DND-41 (cell line): ENCODE measurements around the gene FHOD3.

Experiments used
- ATAC-seq: fragments of 200-7000 bp; cut with Tn5 transposase; 3 replicates; pipeline ENCODE4 v1.9.1; 2021; ENCODE audit warnings: low read depth; ENCODE audit not compliant: insufficient read depth
- DNase-seq: peaks from one replicate; pipeline ENCODE4 v3.0.0-alpha.2; 2020
- H2AFZ ChIP-seq: 2 replicates; pipeline ENCODE4 v1.6.0; 2012; ENCODE audit warnings: low read depth, low read length
- H3K27ac ChIP-seq: 2 replicates; pipeline ENCODE4 v1.5.1; 2012; ENCODE audit warnings: low read length, inconsistent platforms
- H3K27me3 ChIP-seq: fragments of 200-600 bp; sonication (generic); 2 replicates; pipeline ENCODE4 v1.6.0; 2012; ENCODE audit warnings: low read length, mild to moderate bottlenecking, inconsistent platforms; ENCODE audit not compliant: insufficient read depth, poor library complexity
- H3K36me3 ChIP-seq: 2 replicates; pipeline ENCODE4 v1.5.1; 2012; ENCODE audit warnings: low read length, inconsistent platforms; ENCODE audit not compliant: insufficient read depth
- H3K4me1 ChIP-seq: 2 replicates; pipeline ENCODE4 v1.5.1; 2012; ENCODE audit warnings: mild to moderate bottlenecking, low read length; ENCODE audit not compliant: insufficient read depth
- H3K4me2 ChIP-seq: 2 replicates; pipeline ENCODE4 v1.6.0; 2012; ENCODE audit warnings: mild to moderate bottlenecking, moderate library complexity, low read length, inconsistent platforms; ENCODE audit not compliant: insufficient read depth
- H3K4me3 ChIP-seq, 2 experiments: fragments of 200-600 bp in 1 of 2; shearing (Covaris generic) in 1 of 2; 2 replicates each; pipeline ENCODE4 v1.5.1; 2012 to 2016; ENCODE audit warnings: inconsistent platforms in 2 of 2, low read length in 2 of 2, mild to moderate bottlenecking in 2 of 2, low read depth in 1 of 2, moderate library complexity in 1 of 2
- H3K79me2 ChIP-seq: 2 replicates; pipeline ENCODE4 v1.6.0; 2012; ENCODE audit warnings: low read length, inconsistent platforms; ENCODE audit not compliant: insufficient read depth
- H3K9ac ChIP-seq: 2 replicates; pipeline ENCODE4 v1.6.0; 2012; ENCODE audit warnings: low read depth, mild to moderate bottlenecking, inconsistent platforms, low read length, moderate library complexity
- H3K9me3 ChIP-seq: 2 replicates; pipeline ENCODE4 v1.5.1; 2012; ENCODE audit warnings: low read length, moderate library complexity, mild to moderate bottlenecking, inconsistent platforms; ENCODE audit not compliant: insufficient read depth, severe bottlenecking
- H4K20me1 ChIP-seq: 2 replicates; pipeline ENCODE4 v1.6.0; 2012; ENCODE audit warnings: low read length; ENCODE audit not compliant: insufficient read depth
- CTCF ChIP-seq: IDR thresholded peaks from 2 replicates; pipeline ENCODE4 v1.5.1; 2012; ENCODE audit warnings: borderline replicate concordance, low read length, moderate library complexity, mild to moderate bottlenecking; ENCODE audit not compliant: poor library complexity, severe bottlenecking; ENCODE audit errors: extremely low read depth
- EZH2 ChIP-seq: IDR thresholded peaks from 3 replicates; pipeline ENCODE4 v1.6.1; 2012; ENCODE audit warnings: borderline replicate concordance, low read depth, mild to moderate bottlenecking, moderate library complexity, low read length, inconsistent platforms; ENCODE audit not compliant: severe bottlenecking

FHOD3 gene

GRCh38 chr18:36653141-36653869 lies 355.8 kb downstream of the FHOD3 start:
- DNase-seq (no peak), ATAC-seq (no peak)
- H3K27me3 ChIP-seq: peaks cover 13% of the 10 kb centered on the region
- no peak overlapping the region for H3K4me2 ChIP-seq
- H3K36me3 ChIP-seq: no peaks in the 10 kb centered on the region
- H3K4me3 ChIP-seq: no peak overlapping the region
- no peaks in the 10 kb centered on the region for H4K20me1 ChIP-seq
- H3K9ac ChIP-seq: no peak overlapping the region
- no peaks in the 10 kb centered on the region for H3K79me2 ChIP-seq
- no peaks in the 10 kb centered on the region for H3K4me1 ChIP-seq
- H3K27ac ChIP-seq: no peak overlapping the region
- H2AFZ ChIP-seq: no peak overlapping the region
- TF ChIP-seq CTCF (no peak), EZH2 (no peak)
- no peaks in the 10 kb centered on the region for H3K9me3 ChIP-seq

GRCh38 chr18:36653870-36654269 lies 356.4 kb downstream of the FHOD3 start:
- H3K27me3 ChIP-seq: peaks cover 13% of the 10 kb centered on the region
- DNase-seq (no peak), ATAC-seq (no peak)
- no peak for TF ChIP-seq EZH2
- TF ChIP-seq CTCF: no peak
- H3K4me1 ChIP-seq: no peaks in the 10 kb centered on the region
- no peaks in the 10 kb centered on the region for H4K20me1 ChIP-seq
- no peak overlapping the region for H3K9ac ChIP-seq
- no peak overlapping the region for H3K4me2 ChIP-seq
- no peak overlapping the region for H2AFZ ChIP-seq
- H3K27ac ChIP-seq: no peak overlapping the region
- no peaks in the 10 kb centered on the region for H3K9me3 ChIP-seq
- no peaks in the 10 kb centered on the region for H3K36me3 ChIP-seq
- H3K4me3 ChIP-seq: no peak overlapping the region
- no peaks in the 10 kb centered on the region for H3K79me2 ChIP-seq

GRCh38 chr18:36655074-36655473 lies 357.6 kb downstream of the FHOD3 start:
- DNase-seq (no peak), ATAC-seq (no peak)
- Histone ChIP-seq H3K9me3 (no peaks in the 10 kb centered on the region), H4K20me1 (no peaks in the 10 kb centered on the region), H3K36me3 (no peaks in the 10 kb centered on the region), H2AFZ (no peak overlapping the region), H3K79me2 (no peaks in the 10 kb centered on the region), H3K4me1 (no peaks in the 10 kb centered on the region), H3K27ac (no peak overlapping the region), H3K9ac (no peak overlapping the region), H3K27me3 (peaks cover 13% of the 10 kb centered on the region), H3K4me2 (no peak overlapping the region), H3K4me3 (no peak overlapping the region)
- TF ChIP-seq EZH2: no peak
- TF ChIP-seq CTCF: no peak
